ENCODE data around the gene KCNE4.

Gene KCNE4

DNA sequence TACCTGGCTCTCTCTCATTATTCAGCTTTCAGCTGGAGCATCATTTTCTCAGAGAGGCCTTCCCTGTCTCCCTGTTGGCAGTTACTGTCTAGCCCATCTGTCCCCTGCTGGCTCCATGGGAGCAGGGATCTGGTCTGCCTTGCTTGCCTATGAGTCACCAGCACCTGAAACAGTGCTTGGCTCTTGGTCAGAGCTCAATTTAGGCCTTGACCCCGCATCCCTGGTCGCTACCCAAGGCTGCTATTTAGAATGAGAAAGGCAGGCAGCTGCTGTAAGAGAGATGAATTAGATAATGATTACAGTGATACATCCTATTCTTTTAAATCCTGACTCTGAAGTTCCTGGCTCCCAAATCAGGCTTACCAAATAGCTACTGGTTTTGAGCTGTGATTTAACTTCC, 32.9 kb downstream of the KCNE4 start:
- DNase-seq (ENCODE audit: low read depth in 2 of 2): no peak

DNA sequence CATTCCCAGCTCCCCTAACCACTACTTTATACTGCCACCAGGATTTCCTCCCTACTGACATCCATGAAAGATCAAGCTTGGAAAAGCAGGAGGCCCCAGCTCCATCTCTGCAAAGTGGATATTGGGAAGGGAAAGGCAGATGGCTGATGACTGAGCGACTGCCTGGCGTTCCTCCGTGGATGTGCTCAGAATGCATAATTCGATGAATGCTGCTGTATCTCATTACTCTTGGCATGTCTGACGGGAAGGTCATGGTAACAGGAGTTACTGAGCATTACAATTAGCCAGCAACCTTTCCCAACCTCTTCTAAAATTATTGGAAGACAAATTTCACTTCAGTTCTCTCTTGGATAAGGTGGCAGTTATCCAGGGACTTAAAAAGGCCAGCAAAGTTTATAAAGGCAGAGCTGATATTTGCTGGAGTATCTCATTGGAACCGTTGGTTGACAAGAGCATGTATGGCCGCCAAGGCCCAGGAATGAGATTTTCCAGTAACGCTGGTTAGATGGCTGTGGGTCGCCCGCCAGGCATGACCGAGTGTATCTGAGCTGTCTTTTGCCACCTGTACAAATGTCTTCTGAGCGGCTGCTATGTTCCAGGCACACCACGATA, 34.5 kb downstream of the KCNE4 start:
- no peak for DNase-seq (ENCODE audit: low read depth in 2 of 2)

DNA sequence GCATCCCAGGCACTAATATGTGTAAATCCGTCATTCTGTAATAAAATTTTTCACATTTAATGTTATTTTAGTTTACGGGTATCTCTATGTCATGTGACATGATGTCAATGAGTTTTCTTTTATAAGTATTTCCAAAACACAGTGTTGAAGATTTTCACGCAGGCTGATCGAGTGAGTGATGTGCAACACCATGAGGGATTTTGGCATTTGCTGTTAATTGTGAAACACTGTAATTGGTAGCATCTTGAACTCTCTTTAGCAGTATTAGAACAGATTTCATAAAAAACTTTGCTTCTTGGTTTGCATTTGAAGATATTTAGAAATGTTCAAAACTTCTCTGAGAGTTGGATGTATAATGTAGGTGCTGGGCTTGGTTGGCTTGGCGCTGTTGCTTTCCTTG, 35.5 kb downstream of the KCNE4 start:
- DNase-seq (ENCODE audit: low read depth in 2 of 2): no peak

DNA sequence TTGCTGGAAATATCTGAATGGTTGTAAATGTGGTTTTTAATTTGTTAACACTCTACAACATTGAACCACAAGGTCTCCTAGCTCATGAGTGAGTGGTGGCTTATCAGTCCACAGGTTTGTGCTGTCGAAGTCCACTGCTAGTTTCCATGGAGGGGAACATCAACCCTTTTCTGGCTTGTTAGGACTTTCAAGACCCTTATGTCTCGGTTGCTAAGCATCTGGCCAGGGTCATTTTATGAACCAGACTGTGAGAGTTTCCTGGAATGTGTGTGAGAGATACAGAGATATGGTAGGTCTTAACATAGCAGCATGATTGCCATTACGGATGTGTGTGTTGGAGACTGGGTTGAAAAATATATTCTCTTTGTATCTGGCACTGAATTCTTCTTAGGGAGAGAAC, 36.9 kb downstream of the KCNE4 start:
- DNase-seq (ENCODE audit: low read depth in 2 of 2): no peak

DNA sequence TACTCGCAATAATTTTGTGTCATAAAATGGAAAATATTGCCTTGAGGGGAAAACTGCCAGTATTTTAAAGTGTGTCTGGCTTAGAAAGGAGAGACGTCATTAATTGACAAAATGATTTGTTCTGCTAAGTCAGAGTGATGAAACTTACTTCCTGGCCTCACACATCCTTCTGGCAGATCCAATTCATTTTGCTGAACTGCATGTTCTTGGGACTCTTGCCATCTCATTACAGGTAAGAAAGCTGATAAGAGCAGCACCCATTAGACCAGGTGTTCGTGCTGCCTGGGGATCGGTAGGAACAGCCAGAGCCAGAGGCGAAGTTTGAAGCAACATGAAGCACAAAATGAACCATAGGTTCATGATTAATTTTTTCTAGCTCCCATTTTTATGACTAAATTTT, 38.0 kb downstream of the KCNE4 start:
- DNase-seq (ENCODE audit: low read depth in 2 of 2): no peak

DNA sequence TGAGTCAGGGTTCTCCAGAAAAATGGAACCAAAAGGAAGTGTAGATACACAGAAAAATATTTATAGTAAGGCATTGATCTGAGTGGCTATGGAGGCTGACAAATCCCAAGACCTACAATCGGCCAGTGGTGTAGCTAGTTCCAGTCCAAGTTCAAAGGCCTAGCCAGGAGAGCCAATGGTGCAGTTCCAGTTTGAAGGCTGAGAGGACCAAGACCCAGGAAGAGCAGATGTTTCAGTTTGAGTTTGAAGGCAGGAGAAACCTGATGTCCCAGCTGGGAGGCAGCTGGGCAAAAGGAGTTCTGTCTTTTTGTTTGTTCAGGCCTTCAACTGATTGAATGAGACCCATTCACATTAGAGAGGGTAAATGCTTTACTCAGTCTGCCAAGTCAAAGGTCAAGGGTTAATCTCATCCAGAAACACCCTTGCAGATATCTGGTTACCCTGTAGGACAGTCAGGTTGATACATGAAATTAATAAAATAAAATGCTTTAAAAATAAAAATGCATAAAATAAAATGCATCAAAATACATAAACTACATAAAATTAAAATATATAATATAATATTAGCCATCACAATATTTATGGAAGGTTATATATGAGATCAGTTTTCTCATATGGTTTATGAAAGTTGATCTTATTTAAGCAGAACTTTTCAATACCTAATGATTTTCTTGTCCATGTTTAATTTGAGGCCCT, 38.7 kb downstream of the KCNE4 start:
- no peak for DNase-seq (ENCODE audit: low read depth in 2 of 2)

DNA sequence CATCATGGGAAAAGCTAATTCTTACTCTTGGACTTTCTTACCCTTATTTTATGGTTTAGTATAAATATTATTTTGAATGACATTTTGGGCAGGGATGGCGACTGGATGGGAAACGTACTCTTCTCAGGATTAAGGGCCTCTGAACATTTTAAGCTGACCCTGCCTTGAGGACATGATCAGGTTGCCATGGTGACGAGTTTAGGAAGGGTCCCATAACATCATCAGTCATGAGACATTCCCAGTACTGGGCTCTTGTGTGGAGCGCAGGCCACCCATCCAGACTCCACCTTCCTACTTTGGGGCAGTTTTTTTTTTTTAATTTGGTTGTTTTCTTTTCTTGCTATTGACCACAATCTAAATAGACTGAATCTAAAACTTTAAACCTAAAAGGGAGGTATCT, 40.7 kb downstream of the KCNE4 start:
- DNase-seq (ENCODE audit: low read depth in 2 of 2): no peak

DNA sequence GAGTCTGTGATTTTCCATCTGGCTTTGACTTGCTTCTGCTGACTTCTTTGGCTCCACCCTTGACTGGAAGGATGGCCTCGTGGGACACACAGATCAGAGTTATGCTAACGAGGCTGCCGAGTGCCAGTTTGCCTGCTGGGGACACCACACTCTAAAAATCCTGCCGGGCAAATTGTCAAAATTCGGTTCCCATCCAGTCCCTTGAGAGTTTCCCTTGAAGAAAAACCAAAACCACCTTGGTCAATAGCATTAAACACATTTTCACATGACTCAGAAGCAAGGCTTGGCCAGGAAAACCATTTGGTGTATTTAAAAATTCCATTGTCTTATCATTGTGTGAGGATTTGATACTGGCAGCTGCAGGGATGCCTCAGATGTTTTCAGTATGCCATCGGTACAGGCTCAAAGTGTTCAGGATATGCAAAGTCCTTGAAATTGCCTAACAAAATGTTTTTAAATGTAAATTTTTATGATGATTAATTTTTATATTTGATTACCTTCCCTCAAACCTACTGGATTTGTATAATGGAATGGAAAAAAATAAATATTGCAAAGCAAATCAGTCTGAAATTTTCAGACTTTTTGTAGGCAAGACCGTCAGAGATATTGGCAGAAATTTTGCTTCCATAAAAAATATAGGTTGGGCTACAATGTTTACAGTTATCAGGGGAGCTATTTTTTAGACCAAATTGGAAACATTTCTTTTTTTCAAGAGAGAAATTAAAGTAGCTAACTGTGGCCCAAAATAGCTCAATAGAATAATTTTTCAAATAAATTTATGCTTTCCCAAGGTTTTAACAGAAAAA, 41.6 kb downstream of the KCNE4 start:
- no peak for DNase-seq (ENCODE audit: low read depth in 2 of 2)

DNA sequence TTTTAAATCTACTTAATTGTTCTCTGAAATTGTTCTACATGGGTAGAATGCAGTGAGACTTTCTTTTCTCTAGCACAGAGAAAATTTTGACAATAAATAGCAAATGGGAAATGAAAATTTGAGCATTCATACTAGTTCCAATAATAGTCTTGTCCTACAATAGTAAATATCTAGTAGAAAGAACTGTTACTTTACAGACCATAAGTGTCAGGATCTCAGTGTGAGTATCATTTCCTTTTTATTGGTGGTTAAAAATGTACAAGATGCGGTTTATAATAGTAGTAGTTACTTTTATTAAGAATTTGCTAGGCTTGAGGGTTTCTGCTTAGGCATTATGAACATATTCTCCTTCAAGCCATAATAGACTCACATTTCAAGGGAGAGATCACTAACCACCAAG, 43.2 kb downstream of the KCNE4 start:
- DNase-seq (ENCODE audit: low read depth in 2 of 2): no peak

DNA sequence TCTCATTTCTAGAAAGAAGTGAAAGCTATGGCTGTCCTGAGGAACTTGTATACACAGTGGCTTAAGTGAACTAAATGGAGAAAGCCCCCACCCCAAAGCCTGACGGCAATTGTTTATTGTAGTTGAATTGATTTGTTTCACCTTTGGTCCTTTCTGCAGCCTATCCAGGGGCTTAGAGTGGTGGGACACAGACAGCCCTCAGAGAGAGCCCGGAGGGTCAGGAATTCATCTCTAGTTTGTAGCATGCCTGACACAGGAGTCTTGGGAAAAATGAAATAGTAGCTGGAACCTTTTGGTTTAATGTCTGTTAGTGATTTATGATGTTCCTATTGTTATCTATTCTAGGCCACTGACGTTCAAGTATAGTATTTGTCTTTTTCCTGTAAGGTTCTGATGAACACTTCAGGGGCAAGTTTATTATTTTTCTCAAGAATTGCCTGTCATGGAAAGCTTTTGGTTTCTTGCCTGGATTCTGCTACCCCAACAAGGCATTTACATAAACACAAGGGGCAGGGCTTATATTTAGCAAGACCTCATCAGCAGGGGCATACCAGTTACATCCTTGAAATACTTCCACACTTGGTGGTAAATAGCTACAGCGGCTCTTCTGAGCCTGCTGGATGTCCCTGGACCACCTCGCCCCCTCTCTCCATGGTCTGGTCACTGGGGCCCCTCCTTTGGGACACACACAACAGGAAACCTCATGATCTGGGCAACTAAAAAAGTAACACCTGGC, 44.4 kb downstream of the KCNE4 start:
- no peak for DNase-seq (ENCODE audit: low read depth in 2 of 2)

DNA sequence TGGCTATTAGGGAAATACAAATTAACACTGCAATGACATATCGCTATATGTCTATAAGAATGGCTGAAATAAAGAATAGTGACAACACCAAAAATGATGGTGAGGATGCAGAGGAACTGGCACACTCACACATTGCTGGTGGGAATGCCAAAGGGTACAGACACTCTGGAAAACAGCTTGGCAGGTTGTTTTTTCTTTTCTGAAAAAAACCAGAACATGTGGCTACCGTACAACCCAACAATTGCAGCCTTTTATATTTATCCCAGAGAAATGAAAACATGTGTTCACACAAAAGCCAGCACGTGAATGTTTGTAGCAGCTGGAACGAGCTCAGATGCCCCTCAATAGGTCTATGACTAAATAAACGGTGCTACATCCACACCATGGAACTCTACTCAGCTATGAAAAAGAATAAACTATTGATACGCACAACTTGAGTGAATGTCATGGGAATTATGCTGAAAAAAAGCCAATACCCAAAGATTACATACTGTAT, 45.9 kb downstream of the KCNE4 start:
- no peak for DNase-seq (ENCODE audit: low read depth in 2 of 2)

DNA sequence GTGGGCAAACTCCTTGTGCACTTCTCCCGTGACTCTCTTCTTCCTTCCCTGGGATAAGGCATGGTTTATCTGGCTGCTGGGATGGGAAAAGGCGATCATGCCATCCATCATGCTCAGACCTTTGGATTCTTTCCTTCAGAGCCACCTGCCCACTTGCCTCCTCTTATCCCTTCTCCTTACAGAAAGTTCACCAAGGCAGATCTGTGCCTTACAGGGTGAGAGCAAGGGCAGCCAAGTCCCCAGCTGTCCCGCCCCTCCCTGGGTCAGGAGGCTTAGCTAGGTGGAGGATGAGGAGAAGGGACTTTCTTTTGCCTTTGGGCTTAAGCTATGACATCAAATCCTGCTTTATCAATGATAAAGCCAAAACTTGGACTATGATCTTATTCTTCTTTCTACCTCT, 47.6 kb downstream of the KCNE4 start:
- no peak for DNase-seq (ENCODE audit: low read depth in 2 of 2)

DNA sequence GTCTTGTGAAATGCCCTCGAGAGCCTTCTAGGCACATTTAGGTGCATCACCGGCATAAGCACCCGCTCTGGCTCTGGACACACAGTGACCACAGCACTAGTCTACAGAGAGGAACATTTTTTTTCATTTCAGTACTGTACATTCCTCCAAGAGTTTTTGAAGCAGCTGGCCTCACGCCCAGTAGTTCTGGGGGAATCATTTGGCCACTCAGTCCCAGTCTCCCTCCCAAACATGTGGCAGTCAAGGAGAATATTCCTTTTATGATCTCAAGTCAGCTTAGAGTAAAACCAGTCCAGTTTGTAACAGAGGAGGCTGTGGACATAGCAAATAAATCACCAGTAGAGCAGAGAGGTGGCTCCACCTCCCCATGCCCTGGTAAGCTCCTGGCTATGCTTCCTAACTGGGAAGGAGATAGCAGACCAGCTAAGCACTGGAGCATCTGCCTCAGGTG, 48.1 kb downstream of the KCNE4 start:
- no peak for DNase-seq (ENCODE audit: low read depth in 2 of 2)

DNA sequence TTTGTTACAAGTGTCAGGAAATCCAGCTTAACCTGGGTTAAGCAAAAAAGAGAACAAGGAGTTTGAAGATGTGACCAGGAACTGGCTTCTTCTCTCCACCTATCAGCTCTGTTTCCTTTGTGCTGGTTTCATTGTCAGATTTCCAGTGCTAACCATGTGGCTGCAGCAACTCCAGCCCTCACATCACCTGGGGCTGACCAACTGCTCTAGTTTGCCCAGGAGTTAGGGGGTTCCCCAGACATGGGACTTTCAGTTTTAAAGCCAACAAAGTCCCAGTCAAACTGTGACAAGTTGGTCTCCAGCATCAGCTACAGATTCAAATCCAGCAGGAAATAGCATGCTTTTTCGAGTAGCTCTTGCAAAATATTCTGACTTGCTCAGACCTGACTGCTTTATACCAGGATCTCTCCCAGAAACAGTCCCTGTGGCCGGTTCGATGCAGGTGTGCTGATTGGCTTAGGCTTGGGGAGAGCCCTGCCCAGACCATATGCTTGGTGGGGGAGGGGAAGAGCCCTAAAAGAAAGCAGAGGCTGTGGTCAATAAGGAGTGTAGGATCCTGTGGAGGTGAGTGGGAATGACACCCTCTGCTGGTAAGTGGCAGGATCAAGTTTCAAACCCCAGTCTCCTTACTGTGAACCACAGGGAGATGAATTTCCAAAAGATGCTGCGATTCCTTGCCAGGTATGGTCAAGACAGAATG, 49.5 kb downstream of the KCNE4 start:
- DNase-seq (ENCODE audit: low read depth in 2 of 2): no peak

DNA sequence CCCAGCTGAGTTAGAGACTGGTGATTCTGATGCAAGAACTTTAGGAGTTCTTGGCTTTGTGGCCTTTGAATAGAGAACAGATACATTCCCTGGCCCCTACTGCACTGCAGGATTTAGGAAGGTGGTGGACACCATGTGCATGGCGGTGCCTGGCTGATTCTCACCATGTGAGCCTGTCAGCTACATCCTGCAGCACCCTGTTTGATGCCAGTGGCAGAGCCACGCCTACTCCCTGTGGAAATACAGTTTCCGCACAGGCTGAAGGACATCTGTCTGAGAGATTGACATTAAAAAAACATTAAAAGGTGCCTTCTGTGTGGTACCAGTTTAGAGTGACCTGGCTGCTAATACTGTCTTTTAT, 50.0 kb downstream of the KCNE4 start:
- no peak for DNase-seq (ENCODE audit: low read depth in 2 of 2)

DNA sequence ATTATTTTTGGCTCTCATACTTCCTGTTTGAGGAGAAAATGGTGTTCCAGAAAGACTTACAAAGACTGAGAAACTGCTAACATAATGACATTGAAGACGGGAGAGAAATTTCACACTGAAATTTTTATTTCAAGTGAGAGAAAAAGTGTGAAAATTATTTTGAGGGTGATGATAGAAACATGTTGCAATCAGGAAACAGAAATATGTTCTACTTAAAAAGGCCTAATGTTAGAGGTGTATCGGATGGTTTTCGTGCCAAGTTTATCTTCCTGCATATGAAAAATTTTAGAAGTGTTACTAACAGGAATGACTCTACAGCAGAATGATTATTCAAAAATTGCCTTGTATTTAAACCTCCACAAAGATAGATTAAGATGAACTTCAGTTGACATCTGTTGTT, 50.5 kb downstream of the KCNE4 start:
- no peak for DNase-seq (ENCODE audit: low read depth in 2 of 2)

DNA sequence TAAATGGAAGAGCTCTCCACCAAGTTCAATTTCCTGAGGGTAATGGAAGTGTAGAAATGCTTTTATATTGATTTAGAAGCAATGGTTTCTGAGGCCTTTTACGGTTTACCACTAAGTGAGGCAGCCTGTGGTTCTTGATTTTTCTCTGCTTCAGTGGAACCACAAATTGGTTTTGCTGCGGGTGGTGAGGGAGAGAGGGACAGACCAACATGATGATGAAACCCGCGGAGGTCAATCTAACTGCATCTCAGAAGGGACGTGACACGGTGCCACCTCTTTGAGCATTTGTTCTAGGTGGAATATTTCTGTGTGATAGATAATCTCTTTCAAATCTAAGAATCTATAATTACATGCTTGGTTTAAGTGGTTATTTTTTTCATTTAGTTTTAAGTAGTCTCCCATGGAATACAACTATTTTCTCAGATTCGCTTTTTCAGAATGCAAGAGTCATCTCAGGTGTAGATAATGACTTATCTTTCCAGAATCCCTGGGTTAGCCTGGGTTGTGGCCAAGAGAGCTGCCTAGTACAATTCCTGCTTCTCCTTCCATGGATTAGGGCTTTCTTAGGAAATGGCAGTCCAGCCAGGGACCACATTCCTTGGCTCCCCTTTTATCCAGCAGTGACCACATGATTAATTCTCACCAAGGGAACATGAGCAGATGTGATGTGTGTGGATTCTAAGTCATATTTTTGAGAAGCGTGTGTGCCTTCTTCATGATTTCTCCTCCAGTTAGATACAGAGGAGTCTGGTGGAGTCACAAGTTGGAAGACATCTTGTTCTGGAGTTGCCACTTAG, 52.5 kb downstream of the KCNE4 start:
- no peak for DNase-seq (ENCODE audit: low read depth in 2 of 2)
